Measurements from ENCODE around the gene UBE2E2.

GRCh38 chr3:23452408-23452807 lies 249.3 kb downstream of the UBE2E2 start:
- no peak for TF ChIP-seq ARNTL (CRISPR knock-in tag; IDR thresholded peaks at IDR 0.05; ENCODE audit: borderline replicate concordance, low read depth)
- TF ChIP-seq BACH2 (CRISPR knock-in tag; IDR thresholded peaks at IDR 0.05; ENCODE audit: borderline replicate concordance): no peak
- no peak for TF ChIP-seq ZC3H10 (CRISPR knock-in tag; IDR thresholded peaks at IDR 0.05)
- TF ChIP-seq, protein P1, sequence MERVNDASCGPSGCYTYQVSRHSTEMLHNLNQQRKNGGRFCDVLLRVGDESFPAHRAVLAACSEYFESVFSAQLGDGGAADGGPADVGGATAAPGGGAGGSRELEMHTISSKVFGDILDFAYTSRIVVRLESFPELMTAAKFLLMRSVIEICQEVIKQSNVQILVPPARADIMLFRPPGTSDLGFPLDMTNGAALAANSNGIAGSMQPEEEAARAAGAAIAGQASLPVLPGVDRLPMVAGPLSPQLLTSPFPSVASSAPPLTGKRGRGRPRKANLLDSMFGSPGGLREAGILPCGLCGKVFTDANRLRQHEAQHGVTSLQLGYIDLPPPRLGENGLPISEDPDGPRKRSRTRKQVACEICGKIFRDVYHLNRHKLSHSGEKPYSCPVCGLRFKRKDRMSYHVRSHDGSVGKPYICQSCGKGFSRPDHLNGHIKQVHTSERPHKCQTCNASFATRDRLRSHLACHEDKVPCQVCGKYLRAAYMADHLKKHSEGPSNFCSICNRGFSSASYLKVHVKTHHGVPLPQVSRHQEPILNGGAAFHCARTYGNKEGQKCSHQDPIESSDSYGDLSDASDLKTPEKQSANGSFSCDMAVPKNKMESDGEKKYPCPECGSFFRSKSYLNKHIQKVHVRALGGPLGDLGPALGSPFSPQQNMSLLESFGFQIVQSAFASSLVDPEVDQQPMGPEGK (CRISPR knock-in tag; IDR thresholded peaks at IDR 0.05; ENCODE audit: borderline replicate concordance): no peak
- TF ChIP-seq, protein P2, sequence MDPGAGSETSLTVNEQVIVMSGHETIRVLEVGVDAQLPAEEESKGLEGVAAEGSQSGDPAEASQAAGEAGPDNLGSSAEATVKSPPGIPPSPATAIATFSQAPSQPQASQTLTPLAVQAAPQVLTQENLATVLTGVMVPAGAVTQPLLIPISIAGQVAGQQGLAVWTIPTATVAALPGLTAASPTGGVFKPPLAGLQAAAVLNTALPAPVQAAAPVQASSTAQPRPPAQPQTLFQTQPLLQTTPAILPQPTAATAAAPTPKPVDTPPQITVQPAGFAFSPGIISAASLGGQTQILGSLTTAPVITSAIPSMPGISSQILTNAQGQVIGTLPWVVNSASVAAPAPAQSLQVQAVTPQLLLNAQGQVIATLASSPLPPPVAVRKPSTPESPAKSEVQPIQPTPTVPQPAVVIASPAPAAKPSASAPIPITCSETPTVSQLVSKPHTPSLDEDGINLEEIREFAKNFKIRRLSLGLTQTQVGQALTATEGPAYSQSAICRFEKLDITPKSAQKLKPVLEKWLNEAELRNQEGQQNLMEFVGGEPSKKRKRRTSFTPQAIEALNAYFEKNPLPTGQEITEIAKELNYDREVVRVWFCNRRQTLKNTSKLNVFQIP (CRISPR knock-in tag; IDR thresholded peaks at IDR 0.05; ENCODE audit: borderline replicate concordance, low read depth): no peak
- TF ChIP-seq, protein P3, sequence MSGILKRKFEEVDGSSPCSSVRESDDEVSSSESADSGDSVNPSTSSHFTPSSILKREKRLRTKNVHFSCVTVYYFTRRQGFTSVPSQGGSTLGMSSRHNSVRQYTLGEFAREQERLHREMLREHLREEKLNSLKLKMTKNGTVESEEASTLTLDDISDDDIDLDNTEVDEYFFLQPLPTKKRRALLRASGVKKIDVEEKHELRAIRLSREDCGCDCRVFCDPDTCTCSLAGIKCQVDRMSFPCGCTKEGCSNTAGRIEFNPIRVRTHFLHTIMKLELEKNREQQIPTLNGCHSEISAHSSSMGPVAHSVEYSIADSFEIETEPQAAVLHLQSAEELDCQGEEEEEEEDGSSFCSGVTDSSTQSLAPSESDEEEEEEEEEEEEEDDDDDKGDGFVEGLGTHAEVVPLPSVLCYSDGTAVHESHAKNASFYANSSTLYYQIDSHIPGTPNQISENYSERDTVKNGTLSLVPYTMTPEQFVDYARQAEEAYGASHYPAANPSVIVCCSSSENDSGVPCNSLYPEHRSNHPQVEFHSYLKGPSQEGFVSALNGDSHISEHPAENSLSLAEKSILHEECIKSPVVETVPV (CRISPR knock-in tag; IDR thresholded peaks at IDR 0.05): no peak
- TF ChIP-seq RARB (CRISPR knock-in tag; IDR thresholded peaks at IDR 0.05): no peak
- TF ChIP-seq CREB5 (CRISPR knock-in tag; IDR thresholded peaks at IDR 0.05; ENCODE audit: low read depth): no peak
- TF ChIP-seq ISL1 (CRISPR knock-in tag; IDR thresholded peaks at IDR 0.05): no peak
- TF ChIP-seq ZFP3 (CRISPR knock-in tag; IDR thresholded peaks at IDR 0.05): no peak
